ENCODE measurements around the gene CDH23. TPM values are rescaled to one million over a fixed set of nuclear protein-coding genes. Genes with fewer than 3 reads are reported as not detected.

CDH23 gene
- total RNA-seq, 1 experiment from 2014 or later = not detected

GRCh38 chr10:71432956-71433767, 36.4 kb downstream of the CDH23 start:
- H3F3A ChIP-seq (ENCODE audit: low read length, unreplicated experiment) = no peaks in the 10 kb centered on the region
- no peaks in the 10 kb centered on the region for H3K27me3 ChIP-seq (ENCODE audit: low read length)
- ChIA-PET POLR2A (ENCODE audit: unreplicated experiment) (no interaction called here), CTCF (interaction anchor here (0.6 kb wide), 1 partner anchor 296 kb away, joined by 4 read pairs; no protein-coding TSS in a partner anchor)
- DNase-seq (no peak), ATAC-seq (no peak)
- H3K9me2 ChIP-seq (replicated peaks; ENCODE audit: low read length) = no peaks in the 10 kb centered on the region
- H3K4me2 ChIP-seq (ENCODE audit: low read length) = no peak overlapping the region
- H3K4me1 ChIP-seq (ENCODE audit: insufficient read depth, low read length) = no peaks in the 10 kb centered on the region
- H3K9me3 ChIP-seq (ENCODE audit: low read length) = no peaks in the 10 kb centered on the region
- no peaks in the 10 kb centered on the region for H4K20me1 ChIP-seq (ENCODE audit: low read length)
- no peak overlapping the region for H3K27ac ChIP-seq (ENCODE audit: low read length)
- H3K79me2 ChIP-seq (ENCODE audit: low read length) = no peaks in the 10 kb centered on the region
- H3K4me3 ChIP-seq (ENCODE audit: low read length) = no peak overlapping the region
- no peak overlapping the region for H2AFZ ChIP-seq (ENCODE audit: low read length)
- TF ChIP-seq EZH2 (IDR thresholded peaks at IDR 0.05; ENCODE audit: low read length, unreplicated experiment) = no peak
- intact Hi-C loops (cut with micrococcal nuclease) = no loop called here
- no peak overlapping the region for H3K9ac ChIP-seq (ENCODE audit: low read length)
- no peaks in the 10 kb centered on the region for H3K36me3 ChIP-seq (ENCODE audit: low read depth, low read length)
- no TSS peak for BruUV-seq (replicated peaks)

GRCh38 chr10:71433768-71434744, 37.3 kb downstream of the CDH23 start:
- no peaks in the 10 kb centered on the region for H3K4me1 ChIP-seq (ENCODE audit: insufficient read depth, low read length)
- BruUV-seq (replicated peaks) = no TSS peak
- no peak overlapping the region for H3K27ac ChIP-seq (ENCODE audit: low read length)
- no peak for DNase-seq
- H3K9ac ChIP-seq (ENCODE audit: low read length) = no peak overlapping the region
- H3K79me2 ChIP-seq (ENCODE audit: low read length) = no peaks in the 10 kb centered on the region
- H3K36me3 ChIP-seq (ENCODE audit: low read depth, low read length) = no peaks in the 10 kb centered on the region
- H3K9me3 ChIP-seq (ENCODE audit: low read length) = no peaks in the 10 kb centered on the region
- H4K20me1 ChIP-seq (ENCODE audit: low read length) = no peaks in the 10 kb centered on the region
- H3K27me3 ChIP-seq (ENCODE audit: low read length) = no peaks in the 10 kb centered on the region
- intact Hi-C loops (cut with micrococcal nuclease) = no loop called here
- H3K9me2 ChIP-seq (replicated peaks; ENCODE audit: low read length) = no peaks in the 10 kb centered on the region
- ChIA-PET CTCF (no interaction called here), POLR2A (ENCODE audit: unreplicated experiment) (no interaction called here)
- ATAC-seq = no peak
- no peak overlapping the region for H3K4me2 ChIP-seq (ENCODE audit: low read length)
- no peak overlapping the region for H3K4me3 ChIP-seq (ENCODE audit: low read length)
- no peaks in the 10 kb centered on the region for H3F3A ChIP-seq (ENCODE audit: low read length, unreplicated experiment)
- TF ChIP-seq EZH2phosphoT487 (IDR thresholded peaks at IDR 0.05; ENCODE audit: borderline replicate concordance, low read length) = no peak
- TF ChIP-seq EZH2 (IDR thresholded peaks at IDR 0.05; ENCODE audit: low read length, unreplicated experiment) = no peak
- no peak for TF ChIP-seq CTCF (conservative IDR thresholded peaks at IDR 0.05; ENCODE audit: low read depth, low read length)
- H2AFZ ChIP-seq (ENCODE audit: low read length) = no peak overlapping the region

- H3K27ac ChIP-seq (ENCODE audit: low read length) = no peak overlapping the region
- no peak overlapping the region for H2AFZ ChIP-seq (ENCODE audit: low read length)
- H3K9me2 ChIP-seq (replicated peaks; ENCODE audit: low read length) = no peaks in the 10 kb centered on the region
- no peaks in the 10 kb centered on the region for H3K79me2 ChIP-seq (ENCODE audit: low read length)
- H3K4me3 ChIP-seq (ENCODE audit: low read length) = no peak overlapping the region
- H3K9ac ChIP-seq (ENCODE audit: low read length) = no peak overlapping the region
- DNase-seq (no peak), ATAC-seq (no peak)
- H3F3A ChIP-seq (ENCODE audit: low read length, unreplicated experiment) = no peaks in the 10 kb centered on the region
- intact Hi-C loops (cut with micrococcal nuclease) = no loop called here
- no peaks in the 10 kb centered on the region for H4K20me1 ChIP-seq (ENCODE audit: low read length)
- H3K9me3 ChIP-seq (ENCODE audit: low read length) = no peaks in the 10 kb centered on the region
- H3K4me1 ChIP-seq (ENCODE audit: insufficient read depth, low read length) = no peaks in the 10 kb centered on the region
- H3K36me3 ChIP-seq (ENCODE audit: low read depth, low read length) = no peaks in the 10 kb centered on the region
- ChIA-PET POLR2A (ENCODE audit: unreplicated experiment) (no interaction called here), CTCF (no interaction called here)
- H3K4me2 ChIP-seq (ENCODE audit: low read length) = no peak overlapping the region
- BruUV-seq (replicated peaks) = no TSS peak
- TF ChIP-seq EZH2phosphoT487 (IDR thresholded peaks at IDR 0.05; ENCODE audit: borderline replicate concordance, low read length) (no peak), EZH2 (IDR thresholded peaks at IDR 0.05; ENCODE audit: low read length, unreplicated experiment) (no peak), CTCF (conservative IDR thresholded peaks at IDR 0.05; ENCODE audit: low read depth, low read length) (no peak)
- H3K27me3 ChIP-seq (ENCODE audit: low read length) = no peaks in the 10 kb centered on the region
Observed at GRCh38 chr10:71434760-71435394, 38.2 kb downstream of the CDH23 start.
